Stimulated activated naive CD8-positive, alpha-beta T cell treated with anti-CD3 and anti-CD28 coated beads, Interleukin-15, amount 100 ng/mL, for 72 hours (primary cell): ENCODE results near the gene NR1H3.
A peak's percentile ranks its signal among the peaks of the same experiment; 100 is the strongest.
"Not testable (repeated sequence)": the region's sequence is repeated elsewhere in the genome, so short reads cannot be mapped to it uniquely, and the experiment has no call there.

Experiments used
- ATAC-seq: fragments of 150-1000 bp; cut with Tn5 transposase; 2 replicates; pipeline ENCODE4 v1.10.0; 2021; ENCODE audit warnings: mild to moderate bottlenecking, moderate library complexity
- DNase-seq, 2 donors: peaks; one replicate each; pipeline ENCODE4 v3.0.0; 2021 to 2022
- H3K27ac Mint-ChIP-seq, 2 donors: one replicate each; pipeline ENCODE4 v1.8.0; 2022; ENCODE audit warnings: mild to moderate bottlenecking in 2 of 2, mixed read lengths in 2 of 2, moderate library complexity in 2 of 2
- H3K27me3 Mint-ChIP-seq: one replicate; pipeline ENCODE4 v1.8.0; 2022; ENCODE audit warnings: mixed read lengths
- H3K4me1 Mint-ChIP-seq: one replicate; pipeline ENCODE4 v1.8.0; 2022; ENCODE audit warnings: mild to moderate bottlenecking, mixed read lengths
- H3K4me3 Mint-ChIP-seq, 2 donors: one replicate each; pipeline ENCODE4 v1.8.0; 2022; ENCODE audit warnings: mild to moderate bottlenecking in 2 of 2, mixed read lengths in 2 of 2, moderate library complexity in 1 of 2
- H3K9me3 Mint-ChIP-seq, 2 donors: one replicate each; pipeline ENCODE4 v1.8.0; 2022; ENCODE audit warnings: mixed read lengths in 2 of 2

The NR1H3 gene

GRCh38 chr11:47302853-47303252 is 45.1 kb downstream of the NR1H3 start:
- H3K27ac Mint-ChIP-seq: peak overlapping the region in 1 of 2 donors; percentile 59
- no peaks in the 10 kb centered on the region for H3K27me3 Mint-ChIP-seq
- H3K4me1 Mint-ChIP-seq: peaks cover 18% of the 10 kb centered on the region
- no peak overlapping the region for H3K4me3 Mint-ChIP-seq
- ATAC-seq: no peak
- no peak for DNase-seq
- peaks cover 8 to 12% of the 10 kb centered on the region in 2 donors for H3K9me3 Mint-ChIP-seq

- DNase-seq (no peak), ATAC-seq (no peak)
- H3K4me3 Mint-ChIP-seq: no peak overlapping the region
- H3K9me3 Mint-ChIP-seq: peaks cover 8 to 12% of the 10 kb centered on the region in 2 donors
- H3K4me1 Mint-ChIP-seq: peaks cover 18% of the 10 kb centered on the region
- no peaks in the 10 kb centered on the region for H3K27me3 Mint-ChIP-seq
- peak overlapping the region in 1 of 2 donors; percentile 63 for H3K27ac Mint-ChIP-seq
These were observed 48.1 kb downstream of the NR1H3 start for GRCh38 chr11:47305734-47306483.

- ATAC-seq: no peak
- H3K4me1 Mint-ChIP-seq: peaks cover 14% of the 10 kb centered on the region
- H3K27me3 Mint-ChIP-seq: no peaks in the 10 kb centered on the region
- H3K27ac Mint-ChIP-seq: peak overlapping the region in 1 of 2 donors; percentile 5
- peaks cover 8 to 9% of the 10 kb centered on the region in 2 donors for H3K9me3 Mint-ChIP-seq
- H3K4me3 Mint-ChIP-seq: no peak overlapping the region
- DNase-seq: no peak
These were observed 48.7 kb downstream of the NR1H3 start for GRCh38 chr11:47306484-47306844.

GRCh38 chr11:47308050-47308823 is 50.4 kb downstream of the NR1H3 start:
- no peak for DNase-seq
- Mint-ChIP-seq H3K27me3 (no peaks in the 10 kb centered on the region), H3K4me1 (no peaks in the 10 kb centered on the region), H3K4me3 (no peak overlapping the region), H3K9me3 (no peaks in the 10 kb centered on the region), H3K27ac (no peak overlapping the region)
- ATAC-seq: no peak

- no peak overlapping the region for H3K27ac Mint-ChIP-seq
These were observed 57.2 kb downstream of the NR1H3 start for GRCh38 chr11:47314992-47315391.

GRCh38 chr11:47316501-47316900 is 58.7 kb downstream of the NR1H3 start:
- H3K27ac Mint-ChIP-seq: peak overlapping the region; percentile 60 to 81
- DNase-seq, ATAC-seq, H3K4me1 Mint-ChIP-seq, H3K4me3 Mint-ChIP-seq, H3K9me3 Mint-ChIP-seq, H3K27me3 Mint-ChIP-seq: not testable (repeated sequence)

More at GRCh38 chr11:47314992-47315391, 57.2 kb downstream of the NR1H3 start:
- Mint-ChIP-seq H3K9me3 (no peaks in the 10 kb centered on the region), H3K4me1 (no peaks in the 10 kb centered on the region), H3K27me3 (no peaks in the 10 kb centered on the region), H3K4me3 (no peak overlapping the region)
- DNase-seq (no peak), ATAC-seq (no peak)

GRCh38 chr11:47317064-47317828 is 59.5 kb downstream of the NR1H3 start:
- Mint-ChIP-seq H3K27ac (peak overlapping the region in 1 of 2 donors; percentile 19), H3K4me3 (no peak overlapping the region), H3K27me3 (no peaks in the 10 kb centered on the region), H3K9me3 (no peaks in the 10 kb centered on the region), H3K4me1 (no peaks in the 10 kb centered on the region)
- ATAC-seq (peak; percentile 75), DNase-seq (no peak)

- H3K4me3 Mint-ChIP-seq: no peak overlapping the region
- no peaks in the 10 kb centered on the region for H3K4me1 Mint-ChIP-seq
- H3K27ac Mint-ChIP-seq: no peak overlapping the region
- DNase-seq: no peak
- ATAC-seq: no peak
- H3K27me3 Mint-ChIP-seq: no peaks in the 10 kb centered on the region
- no peaks in the 10 kb centered on the region for H3K9me3 Mint-ChIP-seq
These were observed 60.4 kb downstream of the NR1H3 start for GRCh38 chr11:47318166-47318565.
